HEK293 (cell line): ENCODE measurements around the gene LAMA1.

Experiments used
- MYNN ChIP-seq: fragments of 450-650 bp; formaldehyde crosslinking; IDR thresholded peaks from 2 replicates; pipeline ENCODE4 v1.5.1; 2016; ENCODE audit warnings: missing biosample characterization, missing genetic modification characterization, borderline replicate concordance
- SP2 ChIP-seq: fragments of 450-650 bp; formaldehyde crosslinking; IDR thresholded peaks from 2 replicates; pipeline ENCODE4 v1.5.1; 2016; ENCODE audit warnings: missing biosample characterization, missing genetic modification characterization
- ZFP69B ChIP-seq: fragments of 450-650 bp; formaldehyde crosslinking; IDR thresholded peaks from 2 replicates; pipeline ENCODE4 v1.5.1; 2016; ENCODE audit warnings: missing biosample characterization, missing genetic modification characterization
- ZNF214 ChIP-seq: fragments of 450-650 bp; formaldehyde crosslinking; IDR thresholded peaks from 2 replicates; pipeline ENCODE4 v1.5.1; 2017; ENCODE audit warnings: missing biosample characterization, mild to moderate bottlenecking, missing genetic modification characterization, borderline replicate concordance
- ZNF292 ChIP-seq: fragments of 450-650 bp; formaldehyde crosslinking; IDR thresholded peaks from 2 replicates; pipeline ENCODE4 v1.5.1; 2016; ENCODE audit warnings: low read depth, missing biosample characterization, missing genetic modification characterization, borderline replicate concordance
- ZNF426 ChIP-seq: fragments of 450-650 bp; formaldehyde crosslinking; IDR thresholded peaks from 2 replicates; pipeline ENCODE4 v1.5.1; 2017; ENCODE audit warnings: missing biosample characterization, missing genetic modification characterization, mild to moderate bottlenecking, inconsistent platforms, moderate library complexity
- ZNF433 ChIP-seq: fragments of 450-650 bp; formaldehyde crosslinking; IDR thresholded peaks from 2 replicates; pipeline ENCODE4 v1.5.1; 2016; ENCODE audit warnings: missing biosample characterization, missing genetic modification characterization, low read depth
- TF ChIP-seq, protein P1 (sequence below): fragments of 450-650 bp; formaldehyde crosslinking; IDR thresholded peaks from 2 replicates; pipeline ENCODE4 v1.5.1; 2016; ENCODE audit warnings: missing biosample characterization, missing genetic modification characterization

GRCh38 chr18:7117390-7118355 lies at the start of gene LAMA1:
- TF ChIP-seq ZNF433 (tag by site-specific recombination) (no peak), MYNN (tag by site-specific recombination) (no peak), SP2 (tag by site-specific recombination) (no peak), ZNF426 (tag by site-specific recombination) (no peak), ZNF292 (no peak), ZNF214 (tag by site-specific recombination) (no peak), ZFP69B (tag by site-specific recombination) (no peak)
- TF ChIP-seq, protein P1, sequence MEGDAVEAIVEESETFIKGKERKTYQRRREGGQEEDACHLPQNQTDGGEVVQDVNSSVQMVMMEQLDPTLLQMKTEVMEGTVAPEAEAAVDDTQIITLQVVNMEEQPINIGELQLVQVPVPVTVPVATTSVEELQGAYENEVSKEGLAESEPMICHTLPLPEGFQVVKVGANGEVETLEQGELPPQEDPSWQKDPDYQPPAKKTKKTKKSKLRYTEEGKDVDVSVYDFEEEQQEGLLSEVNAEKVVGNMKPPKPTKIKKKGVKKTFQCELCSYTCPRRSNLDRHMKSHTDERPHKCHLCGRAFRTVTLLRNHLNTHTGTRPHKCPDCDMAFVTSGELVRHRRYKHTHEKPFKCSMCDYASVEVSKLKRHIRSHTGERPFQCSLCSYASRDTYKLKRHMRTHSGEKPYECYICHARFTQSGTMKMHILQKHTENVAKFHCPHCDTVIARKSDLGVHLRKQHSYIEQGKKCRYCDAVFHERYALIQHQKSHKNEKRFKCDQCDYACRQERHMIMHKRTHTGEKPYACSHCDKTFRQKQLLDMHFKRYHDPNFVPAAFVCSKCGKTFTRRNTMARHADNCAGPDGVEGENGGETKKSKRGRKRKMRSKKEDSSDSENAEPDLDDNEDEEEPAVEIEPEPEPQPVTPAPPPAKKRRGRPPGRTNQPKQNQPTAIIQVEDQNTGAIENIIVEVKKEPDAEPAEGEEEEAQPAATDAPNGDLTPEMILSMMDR = peak; percentile 25; the same call in 1 of the 2 replicates
